CD4-positive, alpha-beta memory T cell (primary cell): ENCODE measurements around the gene PACRG. TPM values are rescaled to one million over a fixed set of nuclear protein-coding genes. Genes with fewer than 3 reads are reported as not detected.

Source experiments
- CTCF ChIA-PET: fragments of 350-600 bp; sonication (Branson Sonifier 250); formaldehyde crosslinking; loops from one replicate; lab custom pipeline; 2021; ENCODE audit warnings: inconsistent platforms; ENCODE audit not compliant: partially characterized antibody; lab: Charles Lee
- POLR2A ChIA-PET: fragments of 350-600 bp; sonication (Branson Sonifier 250); formaldehyde crosslinking; loops from one replicate; lab custom pipeline; 2021; ENCODE audit not compliant: partially characterized antibody; lab: Charles Lee
- DNase-seq, 5 donors: peaks; one replicate each; pipeline versions ENCODE4 v3.0.0 to v3.0.0-alpha.2; 2020 to 2022; ENCODE audit warnings: mixed read lengths in 1 of 5
- H3K27ac ChIP-seq: one replicate; pipeline ENCODE4 v1.7.0; 2013; ENCODE audit warnings: low read depth, low read length
- H3K27me3 ChIP-seq: 2 replicates; pipeline ENCODE4 v1.7.0; 2013; ENCODE audit warnings: mild to moderate bottlenecking, low read length, moderate library complexity; ENCODE audit not compliant: insufficient read depth
- H3K36me3 ChIP-seq: 2 replicates; pipeline ENCODE4 v1.7.0; 2013; ENCODE audit warnings: mild to moderate bottlenecking, low read length, moderate library complexity; ENCODE audit not compliant: insufficient read depth
- H3K4me1 ChIP-seq: 2 replicates; pipeline ENCODE4 v1.7.0; 2013; ENCODE audit warnings: mild to moderate bottlenecking, low read length, moderate library complexity; ENCODE audit not compliant: insufficient read depth
- H3K4me3 ChIP-seq, 2 donors: one replicate each; pipeline ENCODE4 v1.7.0; 2013; ENCODE audit warnings: low read length in 2 of 2, mild to moderate bottlenecking in 1 of 2
- H3K9me3 ChIP-seq, 2 donors: one replicate each; pipeline ENCODE4 v1.7.0; 2013; ENCODE audit warnings: low read length in 2 of 2, control low read depth in 1 of 2; ENCODE audit not compliant: control insufficient read depth in 1 of 2
- H3K27ac Mint-ChIP-seq, 7 donors: one replicate each; pipeline ENCODE4 v1.8.0; 2020 to 2021; ENCODE audit warnings: mixed read lengths in 7 of 7, mild to moderate bottlenecking in 6 of 7, inconsistent platforms in 3 of 7, moderate library complexity in 3 of 7
- H3K27me3 Mint-ChIP-seq, 2 donors: one replicate each; pipeline ENCODE4 v1.8.0; 2020 to 2021; ENCODE audit warnings: mixed read lengths in 2 of 2
- H3K36me3 Mint-ChIP-seq, 2 donors: one replicate each; pipeline ENCODE4 v1.8.0; 2020 to 2021; ENCODE audit warnings: mixed read lengths in 2 of 2, inconsistent platforms in 1 of 2, mild to moderate bottlenecking in 1 of 2
- H3K4me1 Mint-ChIP-seq, 4 donors: one replicate each; pipeline ENCODE4 v1.8.0; 2020 to 2021; ENCODE audit warnings: mixed read lengths in 4 of 4, mild to moderate bottlenecking in 1 of 4
- H3K4me3 Mint-ChIP-seq, 8 donors: one replicate each; pipeline ENCODE4 v1.8.0; 2020 to 2021; ENCODE audit warnings: mixed read lengths in 8 of 8, mild to moderate bottlenecking in 7 of 8, moderate library complexity in 6 of 8, inconsistent platforms in 3 of 8
- H3K9me3 Mint-ChIP-seq, 8 donors: one replicate each; pipeline ENCODE4 v1.8.0; 2020 to 2021; ENCODE audit warnings: mixed read lengths in 8 of 8, mild to moderate bottlenecking in 5 of 8, inconsistent platforms in 3 of 8, moderate library complexity in 1 of 8
- intact Hi-C: fragments of 100-400 bp; cut with micrococcal nuclease; formaldehyde crosslinking; loops from one replicate; pipeline ENCODE4 v1.15.1; 2023
- polyA plus RNA-seq, 2 donors: library from polyadenylated mRNA; unstranded; fragments of 300-500 nt; fragmentation: Illumina TruSeq; gene quantifications; one replicate each; pipeline ENCODE4 v1.2.3, GENCODE V29; 2021
- total RNA-seq, 2 experiments: library from RNA; stranded (reverse); gene quantifications; one replicate each; pipeline ENCODE4 v1.2.3, GENCODE V29; 2021

The PACRG gene
- total and polyA plus RNA-seq, 4 experiments from 2014 or later, result 0.21 to 1.5 (median 0.81) TPM; not detected in 1

DNA sequence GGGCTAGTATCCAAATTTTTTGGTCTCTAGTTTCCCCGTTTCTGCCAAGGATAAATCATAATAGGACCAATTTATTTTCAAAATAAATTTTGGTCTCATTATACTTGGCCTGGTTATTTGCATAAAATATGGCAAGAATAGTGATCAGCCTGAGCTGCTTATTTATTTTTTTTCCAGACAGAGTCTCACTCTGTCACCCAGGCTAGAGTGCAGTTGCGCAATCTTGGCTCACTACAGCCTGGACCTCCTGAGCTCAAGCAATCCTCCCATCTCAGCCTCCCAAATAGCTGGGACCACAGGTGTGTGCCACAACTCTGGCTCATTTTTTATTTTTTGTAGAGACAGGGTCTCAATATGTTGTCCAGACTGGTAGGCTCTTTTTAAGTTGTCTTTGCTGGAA is 329.5 kb downstream of the PACRG start:
- H3K36me3 ChIP-seq, result no peaks in the 10 kb centered on the region
- ChIA-PET POLR2A (no interaction called here), CTCF (no interaction called here)
- H3K27me3 ChIP-seq, result no peaks in the 10 kb centered on the region
- Mint-ChIP-seq H3K36me3 (no peaks in the 10 kb centered on the region), H3K4me3 (no peak overlapping the region), H3K9me3 (peaks cover 3 to 15% (median 9%) of the 10 kb centered on the region in 8 donors), H3K27me3 (no peaks in the 10 kb centered on the region), H3K27ac (no peak overlapping the region), H3K4me1 (no peaks in the 10 kb centered on the region)
- H3K9me3 ChIP-seq, result no peaks in the 10 kb centered on the region
- no peak overlapping the region for H3K4me3 ChIP-seq
- intact Hi-C loops, result no loop called here
- DNase-seq, result no peak
- H3K27ac ChIP-seq, result no peak overlapping the region
- no peaks in the 10 kb centered on the region for H3K4me1 ChIP-seq

- Mint-ChIP-seq H3K27me3 (peaks cover 0 to 2% of the 10 kb centered on the region in 2 donors), H3K4me3 (no peak overlapping the region), H3K9me3 (peaks cover 0 to 11% (median 5%) of the 10 kb centered on the region in 8 donors), H3K36me3 (no peaks in the 10 kb centered on the region), H3K4me1 (no peaks in the 10 kb centered on the region), H3K27ac (no peak overlapping the region)
- Histone ChIP-seq H3K9me3 (no peaks in the 10 kb centered on the region), H3K4me1 (no peaks in the 10 kb centered on the region), H3K36me3 (no peaks in the 10 kb centered on the region), H3K4me3 (no peak overlapping the region), H3K27me3 (no peaks in the 10 kb centered on the region), H3K27ac (no peak overlapping the region)
- no peak for DNase-seq
- ChIA-PET POLR2A (no interaction called here), CTCF (no interaction called here)
- intact Hi-C loops, result no loop called here
Observed at GRCh38 chr6:163062790-163063189, 335.0 kb downstream of the PACRG start.

DNA sequence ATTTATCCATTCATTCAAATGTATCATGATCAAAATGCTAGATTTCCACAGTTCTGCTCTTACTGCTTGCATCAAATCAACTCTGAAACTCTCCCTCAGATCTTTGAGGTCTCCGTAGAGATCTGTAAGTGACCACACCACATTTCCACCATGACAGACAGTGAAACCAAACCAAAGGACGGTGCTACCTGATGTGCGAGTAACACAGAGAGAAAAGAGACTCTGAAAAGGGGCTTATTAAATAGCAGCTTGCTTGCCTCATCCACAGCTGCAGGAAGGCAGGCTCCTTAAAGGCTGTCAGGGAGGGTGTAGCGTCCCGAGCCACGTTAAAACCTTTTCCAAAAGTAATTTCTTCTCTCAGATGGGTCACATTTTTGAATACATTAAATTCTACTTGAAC is 335.8 kb downstream of the PACRG start:
- Mint-ChIP-seq H3K27ac (no peak overlapping the region), H3K36me3 (no peaks in the 10 kb centered on the region), H3K27me3 (peaks cover 0 to 2% of the 10 kb centered on the region in 2 donors), H3K4me3 (no peak overlapping the region), H3K4me1 (no peaks in the 10 kb centered on the region), H3K9me3 (peaks cover 0 to 13% (median 6%) of the 10 kb centered on the region in 8 donors)
- no peaks in the 10 kb centered on the region for H3K9me3 ChIP-seq
- intact Hi-C loops, result no loop called here
- no peaks in the 10 kb centered on the region for H3K36me3 ChIP-seq
- H3K27ac ChIP-seq, result no peak overlapping the region
- ChIA-PET POLR2A (no interaction called here), CTCF (no interaction called here)
- no peaks in the 10 kb centered on the region for H3K4me1 ChIP-seq
- DNase-seq, result no peak
- H3K27me3 ChIP-seq, result no peaks in the 10 kb centered on the region
- no peak overlapping the region for H3K4me3 ChIP-seq

- Mint-ChIP-seq H3K36me3 (no peaks in the 10 kb centered on the region), H3K27me3 (peaks cover 0 to 2% of the 10 kb centered on the region in 2 donors), H3K9me3 (peaks cover 0 to 13% (median 5%) of the 10 kb centered on the region in 8 donors), H3K4me3 (no peak overlapping the region), H3K27ac (no peak overlapping the region), H3K4me1 (no peaks in the 10 kb centered on the region)
- H3K4me3 ChIP-seq, result no peak overlapping the region
- no peaks in the 10 kb centered on the region for H3K36me3 ChIP-seq
- DNase-seq, result no peak
- CTCF ChIA-PET, result no interaction called here
- H3K9me3 ChIP-seq, result no peaks in the 10 kb centered on the region
- no peaks in the 10 kb centered on the region for H3K27me3 ChIP-seq
- no peak overlapping the region for H3K27ac ChIP-seq
- no peaks in the 10 kb centered on the region for H3K4me1 ChIP-seq
- intact Hi-C loops, result no loop called here
- POLR2A ChIA-PET, result no interaction called here
Observed at GRCh38 chr6:163064397-163064796, 336.6 kb downstream of the PACRG start.

DNA sequence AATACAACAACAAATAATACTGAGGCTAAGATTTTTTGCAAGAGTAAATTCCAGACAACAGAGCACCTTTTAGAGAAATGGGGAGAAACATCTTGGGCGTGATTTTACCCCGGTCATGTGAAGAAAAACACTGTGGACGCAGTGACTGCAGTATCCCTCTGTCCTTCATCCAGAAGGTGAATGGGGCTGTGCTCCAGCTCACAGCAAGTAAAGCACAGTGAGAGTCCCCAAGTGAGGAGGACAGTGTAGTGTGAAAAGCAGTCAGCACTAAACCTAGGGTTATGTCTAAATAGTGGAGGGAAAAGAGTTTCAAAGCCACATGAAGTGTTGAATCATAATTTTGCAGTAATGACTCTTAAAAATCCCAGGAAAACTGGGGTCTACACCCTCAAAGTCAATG is 338.4 kb downstream of the PACRG start:
- Histone ChIP-seq H3K27ac (no peak overlapping the region), H3K4me3 (no peak overlapping the region), H3K36me3 (no peaks in the 10 kb centered on the region), H3K9me3 (no peaks in the 10 kb centered on the region), H3K4me1 (no peaks in the 10 kb centered on the region), H3K27me3 (no peaks in the 10 kb centered on the region)
- ChIA-PET POLR2A (no interaction called here), CTCF (no interaction called here)
- intact Hi-C loops, result no loop called here
- H3K4me3 Mint-ChIP-seq, result no peak overlapping the region
- no peaks in the 10 kb centered on the region for H3K36me3 Mint-ChIP-seq
- no peaks in the 10 kb centered on the region for H3K4me1 Mint-ChIP-seq
- peaks cover 0 to 15% (median 6%) of the 10 kb centered on the region in 8 donors for H3K9me3 Mint-ChIP-seq
- H3K27me3 Mint-ChIP-seq, result peaks cover 0 to 2% of the 10 kb centered on the region in 2 donors
- no peak overlapping the region for H3K27ac Mint-ChIP-seq
- no peak for DNase-seq

DNA sequence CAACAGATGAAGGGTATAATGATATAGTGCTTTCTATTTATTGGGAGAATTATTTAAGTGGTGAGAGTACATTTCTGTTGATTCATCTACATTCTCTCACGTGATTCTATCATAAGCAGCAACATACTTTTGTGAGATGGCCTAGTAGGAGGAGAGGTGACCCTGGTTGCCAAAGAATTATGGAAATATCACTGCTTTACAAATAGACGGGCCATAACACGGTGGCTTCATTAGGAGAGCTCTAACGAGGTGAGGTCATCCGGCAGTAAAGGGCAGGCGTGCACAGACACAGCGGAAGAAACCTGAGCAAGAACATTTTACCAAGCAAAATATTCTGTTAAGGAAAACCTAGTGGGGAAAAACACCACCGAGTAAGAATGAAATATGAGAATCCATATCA is 349.4 kb downstream of the PACRG start:
- H3K27me3 Mint-ChIP-seq, result no peaks in the 10 kb centered on the region
- Histone ChIP-seq H3K4me1 (no peaks in the 10 kb centered on the region), H3K36me3 (no peaks in the 10 kb centered on the region), H3K27ac (no peak overlapping the region), H3K4me3 (no peak overlapping the region), H3K9me3 (no peaks in the 10 kb centered on the region), H3K27me3 (no peaks in the 10 kb centered on the region)
- H3K4me1 Mint-ChIP-seq, result no peaks in the 10 kb centered on the region
- H3K36me3 Mint-ChIP-seq, result no peaks in the 10 kb centered on the region
- ChIA-PET CTCF (no interaction called here), POLR2A (no interaction called here)
- H3K4me3 Mint-ChIP-seq, result no peak overlapping the region
- peaks cover 0 to 5% (median under 1%) of the 10 kb centered on the region in 8 donors for H3K9me3 Mint-ChIP-seq
- intact Hi-C loops, result no loop called here
- H3K27ac Mint-ChIP-seq, result no peak overlapping the region
- DNase-seq, result no peak

- H3K27me3 ChIP-seq, result no peaks in the 10 kb centered on the region
- Mint-ChIP-seq H3K4me3 (no peak overlapping the region), H3K9me3 (peaks cover 0 to 3% (median under 1%) of the 10 kb centered on the region in 8 donors), H3K27me3 (no peaks in the 10 kb centered on the region), H3K36me3 (no peaks in the 10 kb centered on the region), H3K27ac (no peak overlapping the region), H3K4me1 (no peaks in the 10 kb centered on the region)
- intact Hi-C loops, result no loop called here
- no peak overlapping the region for H3K27ac ChIP-seq
- CTCF ChIA-PET, result no interaction called here
- no peaks in the 10 kb centered on the region for H3K4me1 ChIP-seq
- H3K9me3 ChIP-seq, result no peaks in the 10 kb centered on the region
- H3K36me3 ChIP-seq, result no peaks in the 10 kb centered on the region
- no peak for DNase-seq
- no peak overlapping the region for H3K4me3 ChIP-seq
- POLR2A ChIA-PET, result no interaction called here
Observed at GRCh38 chr6:163078712-163079111, 350.9 kb downstream of the PACRG start.

DNA sequence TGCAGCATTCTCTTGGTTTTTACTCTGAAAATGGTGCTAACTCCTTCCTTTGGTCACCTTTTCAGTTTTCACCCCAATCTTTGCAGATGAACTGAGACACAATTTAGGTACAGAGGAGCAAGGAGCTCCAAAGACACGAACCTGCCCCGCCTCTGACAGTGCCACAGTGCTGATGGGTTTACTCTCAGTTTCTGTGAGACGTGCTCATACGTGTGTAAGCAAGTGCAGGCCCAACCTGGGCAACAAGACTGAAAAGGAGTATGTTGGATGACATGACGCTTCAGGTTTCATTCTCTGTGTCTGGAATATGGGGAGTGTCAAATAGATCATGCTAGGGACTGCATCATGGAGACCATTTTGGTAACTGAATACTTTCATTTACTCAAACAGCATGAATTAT is 352.5 kb downstream of the PACRG start:
- H3K9me3 ChIP-seq, result no peaks in the 10 kb centered on the region
- no peak overlapping the region for H3K4me3 ChIP-seq
- no peaks in the 10 kb centered on the region for H3K27me3 ChIP-seq
- CTCF ChIA-PET, result no interaction called here
- intact Hi-C loops, result no loop called here
- no peak overlapping the region for H3K27ac ChIP-seq
- Mint-ChIP-seq H3K9me3 (peaks cover 0 to 3% (median under 1%) of the 10 kb centered on the region in 8 donors), H3K27ac (no peak overlapping the region), H3K4me3 (no peak overlapping the region), H3K36me3 (no peaks in the 10 kb centered on the region), H3K4me1 (no peaks in the 10 kb centered on the region), H3K27me3 (no peaks in the 10 kb centered on the region)
- no peaks in the 10 kb centered on the region for H3K36me3 ChIP-seq
- no peaks in the 10 kb centered on the region for H3K4me1 ChIP-seq
- POLR2A ChIA-PET, result no interaction called here
- no peak for DNase-seq
